Kidney epithelial cell (primary cell): Measurements from ENCODE around the gene DERL2. TPM values are rescaled to one million over a fixed set of nuclear protein-coding genes. Genes with fewer than 3 reads are reported as not detected.

ENCODE experiments used
- DNase-seq: peaks from one replicate; pipeline ENCODE4 v3.0.0-alpha.2; 2010; ENCODE audit warnings: low read depth
- H3K27me3 ChIP-seq: 2 replicates; pipeline ENCODE4 v1.6.0; 2011; ENCODE audit warnings: low read length; ENCODE audit not compliant: control insufficient read depth, insufficient read depth
- H3K36me3 ChIP-seq: 2 replicates; pipeline ENCODE4 v1.5.1; 2011; ENCODE audit warnings: low read length; ENCODE audit not compliant: control insufficient read depth, insufficient read depth
- H3K4me3 ChIP-seq: 2 replicates; pipeline ENCODE4 v1.5.1; 2011; ENCODE audit warnings: low read depth, mild to moderate bottlenecking, control low read depth, low read length
- total RNA-seq: library from RNA; depleted of rRNA; stranded (reverse); fragments of >200 nt; gene quantifications from 2 replicates; pipeline ENCODE4 v1.2.3, GENCODE V29; 2015
- TF ChIP-seq, protein P1 (sequence below): IDR thresholded peaks from 2 replicates; pipeline ENCODE4 v1.5.1; 2011; ENCODE audit warnings: mild to moderate bottlenecking, moderate library complexity, low read length, control low read depth, inconsistent platforms; ENCODE audit not compliant: insufficient read depth, poor library complexity, severe bottlenecking

The DERL2 gene
- total RNA-seq, 1 donor from 2014 or later: 45.9 TPM

DNA sequence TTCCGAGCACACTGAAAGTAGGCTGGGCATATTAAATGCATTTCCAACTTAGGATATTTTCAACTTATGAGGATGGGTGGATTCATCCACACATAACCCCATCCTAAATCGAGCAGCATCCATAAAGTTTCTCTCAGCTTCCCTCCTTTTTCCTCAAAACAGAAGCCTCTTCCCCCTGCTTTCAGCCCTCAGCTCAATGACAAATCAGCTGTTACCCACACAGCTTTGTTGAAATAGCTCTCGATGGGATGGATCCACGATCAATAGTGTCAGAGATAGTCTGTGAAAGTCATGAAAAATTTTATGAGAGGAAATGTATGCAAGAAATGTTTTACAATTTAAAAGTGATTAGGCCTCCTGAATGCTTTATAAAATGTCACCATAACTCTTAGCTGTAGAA, 19.7 kb downstream of the DERL2 start:
- no peaks in the 10 kb centered on the region for H3K36me3 ChIP-seq
- H3K4me3 ChIP-seq: no peak overlapping the region
- TF ChIP-seq, protein P1, sequence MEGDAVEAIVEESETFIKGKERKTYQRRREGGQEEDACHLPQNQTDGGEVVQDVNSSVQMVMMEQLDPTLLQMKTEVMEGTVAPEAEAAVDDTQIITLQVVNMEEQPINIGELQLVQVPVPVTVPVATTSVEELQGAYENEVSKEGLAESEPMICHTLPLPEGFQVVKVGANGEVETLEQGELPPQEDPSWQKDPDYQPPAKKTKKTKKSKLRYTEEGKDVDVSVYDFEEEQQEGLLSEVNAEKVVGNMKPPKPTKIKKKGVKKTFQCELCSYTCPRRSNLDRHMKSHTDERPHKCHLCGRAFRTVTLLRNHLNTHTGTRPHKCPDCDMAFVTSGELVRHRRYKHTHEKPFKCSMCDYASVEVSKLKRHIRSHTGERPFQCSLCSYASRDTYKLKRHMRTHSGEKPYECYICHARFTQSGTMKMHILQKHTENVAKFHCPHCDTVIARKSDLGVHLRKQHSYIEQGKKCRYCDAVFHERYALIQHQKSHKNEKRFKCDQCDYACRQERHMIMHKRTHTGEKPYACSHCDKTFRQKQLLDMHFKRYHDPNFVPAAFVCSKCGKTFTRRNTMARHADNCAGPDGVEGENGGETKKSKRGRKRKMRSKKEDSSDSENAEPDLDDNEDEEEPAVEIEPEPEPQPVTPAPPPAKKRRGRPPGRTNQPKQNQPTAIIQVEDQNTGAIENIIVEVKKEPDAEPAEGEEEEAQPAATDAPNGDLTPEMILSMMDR: no peak
- DNase-seq: no peak
- no peaks in the 10 kb centered on the region for H3K27me3 ChIP-seq

GRCh38 chr17:5464717-5465507, 21.1 kb downstream of the DERL2 start:
- Histone ChIP-seq H3K27me3 (no peaks in the 10 kb centered on the region), H3K4me3 (no peak overlapping the region), H3K36me3 (no peaks in the 10 kb centered on the region)
- DNase-seq: no peak
- TF ChIP-seq, protein P1: no peak

DNA sequence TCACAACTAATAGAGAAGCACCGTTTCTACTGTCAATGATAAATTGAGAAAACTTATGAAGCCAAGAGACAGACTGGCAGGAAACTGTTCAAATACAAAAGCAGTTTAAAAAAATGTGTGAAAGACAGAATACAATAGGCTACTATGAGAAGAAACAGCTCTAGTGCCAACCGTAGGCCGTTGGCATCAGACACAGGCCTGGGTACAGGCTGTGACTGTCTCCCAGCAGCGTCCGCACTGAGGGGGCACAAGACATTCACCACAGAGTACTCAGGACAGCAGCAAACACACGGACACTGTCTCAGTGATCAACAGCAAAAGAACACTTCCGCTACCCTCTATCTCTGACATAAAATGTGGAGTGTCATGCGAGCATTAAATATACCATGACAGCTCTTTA, 39.2 kb downstream of the DERL2 start:
- DNase-seq: no peak
- Histone ChIP-seq H3K4me3 (no peak overlapping the region), H3K36me3 (no peaks in the 10 kb centered on the region), H3K27me3 (no peaks in the 10 kb centered on the region)
- TF ChIP-seq, protein P1: no peak

- Histone ChIP-seq H3K27me3 (no peaks in the 10 kb centered on the region), H3K4me3 (no peak overlapping the region), H3K36me3 (no peaks in the 10 kb centered on the region)
- DNase-seq: no peak
- TF ChIP-seq, protein P1: no peak
Measured at GRCh38 chr17:5444209-5444608, 41.8 kb downstream of the DERL2 start.

DNA sequence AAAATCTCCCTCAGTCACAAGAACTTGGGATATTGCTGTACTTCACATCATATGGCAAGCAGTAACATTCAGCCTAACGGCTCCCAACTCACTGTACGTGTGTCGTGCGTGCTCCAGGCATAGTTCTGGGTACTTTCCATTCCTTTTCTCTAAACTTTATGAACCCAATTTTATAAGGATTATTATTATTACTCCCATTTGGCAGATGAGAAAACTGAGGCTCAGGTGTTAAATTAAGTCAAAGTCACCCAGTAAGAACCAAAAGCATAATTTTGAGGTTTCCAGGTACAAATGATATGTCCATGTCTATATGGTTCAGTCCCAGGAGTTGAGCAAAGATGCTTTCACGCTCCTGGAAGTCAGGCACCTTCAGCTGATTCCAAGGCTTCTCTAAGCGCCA, 42.2 kb downstream of the DERL2 start:
- Histone ChIP-seq H3K27me3 (no peaks in the 10 kb centered on the region), H3K36me3 (no peaks in the 10 kb centered on the region), H3K4me3 (no peak overlapping the region)
- TF ChIP-seq, protein P1: no peak
- no peak for DNase-seq

DNA sequence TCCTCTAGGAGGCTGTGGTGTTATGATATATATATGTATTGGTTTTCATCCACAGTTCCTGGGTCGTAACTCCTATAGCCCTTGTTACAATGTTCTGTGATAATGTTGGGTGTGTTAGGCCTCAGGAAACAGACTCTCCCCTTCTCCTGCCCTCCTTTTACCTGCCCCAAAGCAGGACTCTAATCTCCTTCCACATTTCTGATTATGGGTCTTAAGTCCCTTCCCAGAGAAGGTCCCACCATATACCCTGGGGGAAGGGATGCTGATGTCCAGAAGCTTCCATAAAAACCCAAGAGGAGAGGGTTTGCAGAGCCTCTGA, 46.6 kb downstream of the DERL2 start:
- TF ChIP-seq, protein P1: no peak

More for the DNA sequence above, 46.6 kb downstream of the DERL2 start:
- no peak overlapping the region for H3K4me3 ChIP-seq
- peaks cover 3% of the 10 kb centered on the region for H3K36me3 ChIP-seq
- H3K27me3 ChIP-seq: no peaks in the 10 kb centered on the region
- DNase-seq: no peak
